ENCODE results near the gene DLG2. TPM values are rescaled to one million over a fixed set of nuclear protein-coding genes. Genes with fewer than 3 reads are reported as not detected.

DLG2 gene
- polyA plus RNA-seq, 3 donors = 0.24 to 0.39 TPM; not detected in 1

DNA sequence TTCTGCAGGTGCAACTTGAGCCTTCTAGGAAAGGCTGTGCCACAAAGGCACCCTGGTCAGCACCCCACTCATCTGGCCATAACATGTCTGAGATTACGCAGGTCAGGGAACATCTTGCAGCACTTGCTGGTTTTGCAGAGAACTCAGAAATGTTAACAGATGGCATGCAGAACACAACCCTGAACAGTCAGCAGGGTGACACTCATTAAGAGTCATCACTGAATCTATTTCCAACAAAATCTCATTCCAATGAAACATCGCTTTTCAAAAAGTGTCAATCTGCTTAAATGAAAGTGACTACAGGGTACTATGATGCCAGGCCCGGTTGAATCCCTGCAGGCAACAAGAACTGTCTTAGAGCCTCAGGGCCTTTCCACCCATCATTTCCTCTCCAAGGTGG lies 1971.2 kb downstream of the DLG2 start:
- TF ChIP-seq, protein P1, sequence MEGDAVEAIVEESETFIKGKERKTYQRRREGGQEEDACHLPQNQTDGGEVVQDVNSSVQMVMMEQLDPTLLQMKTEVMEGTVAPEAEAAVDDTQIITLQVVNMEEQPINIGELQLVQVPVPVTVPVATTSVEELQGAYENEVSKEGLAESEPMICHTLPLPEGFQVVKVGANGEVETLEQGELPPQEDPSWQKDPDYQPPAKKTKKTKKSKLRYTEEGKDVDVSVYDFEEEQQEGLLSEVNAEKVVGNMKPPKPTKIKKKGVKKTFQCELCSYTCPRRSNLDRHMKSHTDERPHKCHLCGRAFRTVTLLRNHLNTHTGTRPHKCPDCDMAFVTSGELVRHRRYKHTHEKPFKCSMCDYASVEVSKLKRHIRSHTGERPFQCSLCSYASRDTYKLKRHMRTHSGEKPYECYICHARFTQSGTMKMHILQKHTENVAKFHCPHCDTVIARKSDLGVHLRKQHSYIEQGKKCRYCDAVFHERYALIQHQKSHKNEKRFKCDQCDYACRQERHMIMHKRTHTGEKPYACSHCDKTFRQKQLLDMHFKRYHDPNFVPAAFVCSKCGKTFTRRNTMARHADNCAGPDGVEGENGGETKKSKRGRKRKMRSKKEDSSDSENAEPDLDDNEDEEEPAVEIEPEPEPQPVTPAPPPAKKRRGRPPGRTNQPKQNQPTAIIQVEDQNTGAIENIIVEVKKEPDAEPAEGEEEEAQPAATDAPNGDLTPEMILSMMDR (IDR thresholded peaks at IDR 0.05) = no peak
- H4K20me1 ChIP-seq (ENCODE audit: insufficient read depth, low read length) = no peaks in the 10 kb centered on the region
- no peaks in the 10 kb centered on the region for H3K9me3 ChIP-seq (replicated peaks in 1 of 2; ENCODE audit: control insufficient read depth in 1 of 2, insufficient read depth in 1 of 2, low read length in 2 of 2)
- Mint-ChIP-seq H3K9me3 (peaks cover 0 to 4% (median 2%) of the 10 kb centered on the region in 7 donors), H3K36me3 (no peaks in the 10 kb centered on the region), H3K4me1 (no peaks in the 10 kb centered on the region), H3K27me3 (ENCODE audit: low read depth in 3 of 3) (peaks cover 0 to 2% (median 0%) of the 10 kb centered on the region in 3 donors), H3K27ac (no peak overlapping the region), H3K4me3 (no peak overlapping the region)
- H3K36me3 ChIP-seq (replicated peaks in 1 of 2; ENCODE audit: control insufficient read depth in 1 of 2, insufficient read depth in 2 of 2, low read length in 2 of 2) = no peaks in the 10 kb centered on the region
- H3K9ac ChIP-seq (ENCODE audit: insufficient read depth, low read length, poor library complexity, severe bottlenecking) = no peak overlapping the region
- no peak for DNase-seq
- H3K27me3 ChIP-seq (ENCODE audit: control insufficient read depth in 2 of 2, insufficient read depth in 2 of 2, low read length in 2 of 2) = no peaks in the 10 kb centered on the region
- H3K4me2 ChIP-seq (replicated peaks; ENCODE audit: extremely low read depth, low read length, poor library complexity, severe bottlenecking) = no peak overlapping the region
- H3K4me1 ChIP-seq (ENCODE audit: control insufficient read depth in 1 of 2, insufficient read depth in 2 of 2, low read length in 2 of 2) = no peaks in the 10 kb centered on the region
- no peak overlapping the region for H3K27ac ChIP-seq (ENCODE audit: low read depth in 1 of 2, low read length in 2 of 2)
- H3K79me2 ChIP-seq (ENCODE audit: insufficient read depth, low read length) = no peaks in the 10 kb centered on the region
- H3K4me3 ChIP-seq (replicated peaks in 1 of 3; ENCODE audit: low read depth in 2 of 3, low read length in 3 of 3) = no peak overlapping the region
- H2AFZ ChIP-seq (ENCODE audit: insufficient read depth, low read depth, low read length, poor library complexity, severe bottlenecking) = no peak overlapping the region
- 96% methylated on average over 3 of the region's 3 CpGs for WGBS (ENCODE audit: insufficient coverage)
- intact Hi-C loops (cut with micrococcal nuclease) = no loop called here

- no peak overlapping the region for H3K4me2 ChIP-seq (replicated peaks; ENCODE audit: extremely low read depth, low read length, poor library complexity, severe bottlenecking)
- H3K4me1 ChIP-seq (ENCODE audit: control insufficient read depth in 1 of 2, insufficient read depth in 2 of 2, low read length in 2 of 2) = no peaks in the 10 kb centered on the region
- H3K9ac ChIP-seq (ENCODE audit: insufficient read depth, low read length, poor library complexity, severe bottlenecking) = no peak overlapping the region
- no peak overlapping the region for H2AFZ ChIP-seq (ENCODE audit: insufficient read depth, low read depth, low read length, poor library complexity, severe bottlenecking)
- no peak overlapping the region for H3K4me3 ChIP-seq (replicated peaks in 1 of 3; ENCODE audit: low read depth in 2 of 3, low read length in 3 of 3)
- H3K4me3 Mint-ChIP-seq = no peak overlapping the region
- H3K27me3 Mint-ChIP-seq (ENCODE audit: low read depth in 3 of 3) = peaks cover 0 to 1% (median 0%) of the 10 kb centered on the region in 3 donors
- no peak overlapping the region for H3K27ac Mint-ChIP-seq
- no peaks in the 10 kb centered on the region for H3K27me3 ChIP-seq (ENCODE audit: control insufficient read depth in 2 of 2, insufficient read depth in 2 of 2, low read length in 2 of 2)
- H4K20me1 ChIP-seq (ENCODE audit: insufficient read depth, low read length) = no peaks in the 10 kb centered on the region
- no peaks in the 10 kb centered on the region for H3K36me3 ChIP-seq (replicated peaks in 1 of 2; ENCODE audit: control insufficient read depth in 1 of 2, insufficient read depth in 2 of 2, low read length in 2 of 2)
- no peak for DNase-seq
- WGBS (ENCODE audit: insufficient coverage) = no CpG with 5 or more reads among the region's 1 CpG
- no peaks in the 10 kb centered on the region for H3K4me1 Mint-ChIP-seq
- intact Hi-C loops (cut with micrococcal nuclease) = no loop called here
- no peaks in the 10 kb centered on the region for H3K79me2 ChIP-seq (ENCODE audit: insufficient read depth, low read length)
- H3K27ac ChIP-seq (ENCODE audit: low read depth in 1 of 2, low read length in 2 of 2) = no peak overlapping the region
- TF ChIP-seq, protein P1 (IDR thresholded peaks at IDR 0.05) = no peak
- peaks cover 0 to 4% (median 0%) of the 10 kb centered on the region in 7 donors for H3K9me3 Mint-ChIP-seq
- no peaks in the 10 kb centered on the region for H3K9me3 ChIP-seq (replicated peaks in 1 of 2; ENCODE audit: control insufficient read depth in 1 of 2, insufficient read depth in 1 of 2, low read length in 2 of 2)
- no peaks in the 10 kb centered on the region for H3K36me3 Mint-ChIP-seq
Observed at GRCh38 chr11:83649528-83649855, 1977.7 kb downstream of the DLG2 start.

All from CD14-positive monocyte (primary cell).